RCC 7860 (cell line): Measurements from ENCODE around the gene MRPL27.

Experiments used
- DNase-seq: peaks from one replicate; pipeline ENCODE4 v3.0.0-alpha.2; 2015; ENCODE audit warnings: low spot score
- FAIRE-seq: peaks from 2 replicates; lab custom pipeline; 2012; peaks lifted over from hg19 to GRCh38; lab: Jason Lieb, UNC

The MRPL27 gene

DNA sequence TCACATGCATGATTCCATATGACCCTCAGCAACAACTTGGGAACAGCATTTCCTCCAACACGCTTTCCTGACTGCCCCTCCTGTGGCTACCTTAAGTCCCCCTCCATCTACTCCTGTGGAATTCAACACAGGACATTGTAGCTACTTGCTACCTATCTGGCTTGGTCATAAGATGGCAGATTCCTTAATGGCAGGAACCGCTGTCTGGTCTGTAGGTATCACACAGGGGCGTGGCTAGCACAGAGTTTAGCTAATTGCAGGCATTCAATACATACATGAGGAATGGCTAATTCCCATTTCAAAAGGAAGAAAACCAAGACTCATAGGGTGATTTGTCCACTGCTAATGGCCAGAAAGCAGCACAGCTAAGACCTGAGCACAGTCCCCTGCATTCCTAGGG, 15.7 kb upstream of the MRPL27 start:
- no peak for FAIRE-seq
- no peak for DNase-seq

DNA sequence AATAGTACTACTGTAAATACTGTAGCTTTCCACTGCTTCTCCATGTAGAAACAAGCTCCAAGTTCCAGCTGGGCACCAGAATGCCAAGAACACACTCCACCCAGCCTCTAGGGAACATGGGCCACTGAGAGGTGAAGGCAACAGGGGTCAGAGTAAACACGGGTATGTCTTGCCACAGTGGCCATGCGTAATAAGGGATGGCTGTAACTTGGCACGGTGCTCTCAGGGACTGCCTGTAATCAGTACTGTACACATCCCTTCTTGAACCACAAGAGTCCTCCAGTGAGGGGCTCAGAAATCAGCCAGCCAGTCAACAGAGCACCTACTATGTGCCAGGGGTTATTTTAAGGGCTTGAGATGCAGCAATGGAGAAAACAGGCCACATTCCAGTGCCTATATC, 13.5 kb upstream of the MRPL27 start:
- no peak for DNase-seq
- FAIRE-seq = no peak

DNA sequence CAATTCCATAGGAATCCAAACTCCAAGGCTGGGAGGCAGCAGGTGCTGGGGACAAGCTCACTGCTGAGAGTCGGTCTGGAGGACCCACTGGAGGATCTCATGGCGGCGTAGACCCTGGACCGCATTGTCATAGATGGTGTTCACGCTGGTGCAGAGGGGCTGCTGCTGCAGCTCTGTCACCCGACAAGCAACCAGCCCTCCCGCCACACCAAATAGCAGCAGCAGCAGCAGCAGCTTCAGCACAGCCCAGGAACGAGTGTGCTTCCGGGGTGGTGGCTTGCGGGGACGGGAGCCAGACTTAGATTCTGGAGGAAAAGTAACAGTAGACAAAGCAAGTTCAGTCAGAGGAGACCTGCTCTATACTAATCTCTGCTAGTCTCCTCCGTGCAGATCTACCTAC, 9.9 kb upstream of the MRPL27 start:
- no peak for DNase-seq
- FAIRE-seq = no peak

DNA sequence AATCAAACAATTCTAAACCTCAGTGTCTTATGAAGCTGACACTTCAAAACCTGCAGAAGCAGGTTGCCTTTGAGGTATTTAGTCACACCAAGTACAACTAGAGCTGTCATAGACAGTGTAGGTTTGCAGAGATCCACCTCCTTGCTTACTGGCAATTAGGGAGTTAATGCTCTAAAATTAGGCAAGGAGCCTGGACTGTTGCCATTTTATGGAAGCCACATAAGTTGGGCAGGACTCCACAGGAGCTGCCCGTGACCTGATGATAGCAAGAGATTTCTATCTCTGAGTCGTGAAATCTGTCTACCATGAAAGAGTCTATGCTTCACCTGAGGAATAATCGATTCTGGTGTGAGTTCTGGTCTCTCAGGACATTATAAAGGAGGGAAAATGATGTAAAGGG, 8.9 kb upstream of the MRPL27 start:
- FAIRE-seq (no peak), DNase-seq (no peak)

DNA sequence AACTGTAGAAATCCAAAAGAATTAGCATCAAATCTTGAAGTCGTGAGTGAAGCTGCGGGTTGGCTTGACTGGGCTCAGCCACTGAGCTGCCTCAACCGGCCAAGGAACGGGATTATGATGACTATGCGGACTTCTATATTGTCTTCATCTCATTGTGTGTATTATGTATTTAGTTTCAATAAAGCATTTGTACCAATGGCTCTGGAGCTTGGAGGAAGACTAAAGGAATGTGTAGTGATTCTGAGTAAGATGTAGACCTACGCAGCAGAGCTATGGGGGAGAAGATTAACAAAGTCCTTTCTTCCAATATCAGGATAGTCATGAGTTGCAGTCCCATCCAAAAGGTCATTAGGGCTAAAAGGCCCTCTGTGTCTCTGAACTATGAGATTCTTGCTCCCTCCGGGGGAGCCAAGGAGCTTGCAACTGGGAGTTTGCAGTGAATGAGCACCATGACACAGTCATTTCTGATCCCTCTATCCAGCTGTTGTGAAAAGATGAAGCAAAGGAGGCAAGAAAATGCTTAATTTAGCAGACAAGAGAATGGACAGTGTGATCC, 8.4 kb upstream of the MRPL27 start:
- DNase-seq = no peak
- no peak for FAIRE-seq

DNA sequence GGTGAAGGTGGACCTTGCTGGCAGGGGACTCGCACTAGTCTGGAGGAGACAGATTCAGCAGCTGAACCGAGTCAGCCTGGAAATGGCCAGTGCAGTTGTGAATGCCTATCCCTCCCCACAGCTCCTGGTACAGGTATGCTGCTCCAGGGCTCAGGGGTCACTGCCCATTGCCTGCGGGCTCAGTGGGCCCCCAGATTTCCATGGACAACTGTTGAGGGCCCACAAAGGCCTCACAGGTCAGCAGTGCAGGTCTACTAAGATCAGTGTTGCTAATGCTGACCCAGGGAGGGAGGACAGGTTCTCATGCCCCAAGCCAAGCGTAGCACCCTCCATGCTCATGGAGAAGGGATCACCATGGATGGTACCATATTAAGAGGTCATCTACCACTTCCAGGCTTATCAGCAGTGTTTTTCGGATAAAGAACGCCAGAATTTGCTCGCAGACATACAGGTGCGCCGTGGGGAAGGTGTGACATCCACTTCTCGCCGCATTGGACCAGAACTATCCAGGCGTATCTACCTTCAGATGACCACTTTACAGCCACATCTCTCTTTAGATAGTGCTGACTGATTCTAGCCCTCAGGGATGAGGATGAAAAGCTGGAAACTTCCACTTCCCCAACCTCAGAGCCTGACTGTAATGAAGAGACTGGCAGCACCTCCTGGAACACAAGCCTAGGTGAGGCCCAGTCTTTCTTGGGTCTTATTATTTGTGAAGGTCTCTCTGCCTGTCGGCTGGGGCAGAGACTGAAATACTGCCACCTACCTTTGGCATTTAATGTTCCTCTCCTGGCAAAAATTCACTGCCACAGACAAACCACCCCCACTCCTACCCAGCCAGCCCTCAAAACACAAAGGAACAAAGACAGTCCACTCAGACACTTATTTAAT, 7.6 kb upstream of the MRPL27 start:
- FAIRE-seq (no peak), DNase-seq (no peak)

DNA sequence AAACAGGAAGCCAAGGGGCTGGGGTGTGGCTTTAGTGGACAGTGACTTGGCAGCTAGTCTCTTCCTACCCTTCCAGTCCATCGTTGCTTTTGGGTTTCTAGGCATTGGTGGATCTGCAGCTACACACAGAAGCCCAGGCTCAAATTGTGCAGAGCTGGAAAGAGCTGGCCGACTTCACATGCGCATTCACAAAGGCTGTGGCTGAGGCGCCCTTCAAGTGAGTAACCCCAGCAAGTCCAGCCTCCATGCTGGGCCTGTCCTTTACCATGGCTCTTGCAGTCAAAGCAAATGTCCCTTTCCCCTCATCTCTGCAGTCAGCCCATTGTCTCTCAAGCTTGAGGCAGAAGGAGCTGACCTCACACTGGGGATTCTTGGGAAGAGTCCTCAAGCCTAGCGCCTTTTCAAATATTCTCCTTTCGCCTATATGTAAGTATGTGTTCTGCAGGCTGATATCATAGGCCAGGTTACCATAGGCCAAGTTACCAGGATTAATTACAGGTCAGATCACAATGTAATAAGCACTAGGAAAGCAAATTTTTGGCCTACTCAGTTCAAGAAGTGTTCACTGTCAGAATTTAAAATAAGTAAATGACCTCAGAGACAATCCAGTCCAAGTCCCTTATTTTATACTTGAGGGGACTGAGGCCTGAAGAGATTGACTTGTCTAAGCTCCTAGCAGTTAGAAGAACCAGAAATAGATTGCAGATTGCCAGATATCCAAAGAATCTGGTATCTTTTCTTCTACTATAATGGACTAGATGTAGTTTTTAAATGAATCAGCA, 6.6 kb upstream of the MRPL27 start:
- FAIRE-seq = no peak
- no peak for DNase-seq

DNA sequence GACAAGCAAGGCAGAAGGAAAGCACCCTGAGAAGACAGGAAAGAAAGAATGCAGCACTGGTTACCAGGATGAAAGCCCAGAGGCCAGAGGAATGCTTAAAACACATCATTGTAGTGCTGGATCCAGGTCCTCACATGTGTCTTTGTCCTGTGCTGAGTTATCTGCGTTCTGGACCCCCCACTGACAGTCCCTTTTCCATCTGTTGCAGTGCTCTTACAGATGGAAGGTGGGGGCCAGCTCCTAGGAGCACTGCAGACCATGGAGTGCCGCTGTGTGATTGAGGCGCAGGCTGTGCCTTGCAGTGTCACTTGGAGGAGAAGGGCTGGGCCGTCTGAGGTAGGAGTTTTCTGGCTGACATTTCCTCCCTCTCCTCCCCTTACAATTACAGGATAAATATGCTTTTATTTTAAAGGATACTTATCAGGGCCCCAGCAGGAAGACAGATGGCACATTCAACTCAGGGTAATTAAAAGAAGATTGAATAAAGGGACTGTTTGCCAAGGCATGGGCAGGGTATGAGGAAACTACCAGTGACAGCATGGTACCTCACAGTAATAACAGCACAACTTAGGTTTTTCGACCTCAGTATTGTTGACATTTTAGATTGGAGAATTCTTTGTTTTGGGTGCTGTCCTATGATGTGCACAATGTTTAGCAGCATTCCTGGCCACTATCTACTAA, 3.0 kb upstream of the MRPL27 start:
- DNase-seq (no peak), FAIRE-seq (no peak)

DNA sequence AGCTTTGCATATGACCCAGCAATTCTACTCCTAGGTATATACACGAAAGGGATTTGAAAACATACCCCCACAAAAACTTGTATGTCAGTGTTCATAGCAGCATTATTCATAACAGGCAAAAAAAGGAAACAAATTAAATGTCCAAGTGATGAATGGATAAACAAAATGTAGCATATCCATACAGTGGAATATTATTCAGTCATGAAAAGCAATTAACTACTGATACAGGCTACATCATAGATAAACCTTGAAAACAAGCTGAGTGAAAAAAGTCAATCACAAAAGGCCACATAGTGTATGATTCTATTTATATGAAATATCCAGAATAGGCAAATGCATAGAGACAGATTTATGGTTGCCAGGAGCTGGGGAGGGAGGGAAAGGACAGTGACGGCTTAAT, 721 bp upstream of the MRPL27 start:
- no peak for DNase-seq
- no peak for FAIRE-seq

DNA sequence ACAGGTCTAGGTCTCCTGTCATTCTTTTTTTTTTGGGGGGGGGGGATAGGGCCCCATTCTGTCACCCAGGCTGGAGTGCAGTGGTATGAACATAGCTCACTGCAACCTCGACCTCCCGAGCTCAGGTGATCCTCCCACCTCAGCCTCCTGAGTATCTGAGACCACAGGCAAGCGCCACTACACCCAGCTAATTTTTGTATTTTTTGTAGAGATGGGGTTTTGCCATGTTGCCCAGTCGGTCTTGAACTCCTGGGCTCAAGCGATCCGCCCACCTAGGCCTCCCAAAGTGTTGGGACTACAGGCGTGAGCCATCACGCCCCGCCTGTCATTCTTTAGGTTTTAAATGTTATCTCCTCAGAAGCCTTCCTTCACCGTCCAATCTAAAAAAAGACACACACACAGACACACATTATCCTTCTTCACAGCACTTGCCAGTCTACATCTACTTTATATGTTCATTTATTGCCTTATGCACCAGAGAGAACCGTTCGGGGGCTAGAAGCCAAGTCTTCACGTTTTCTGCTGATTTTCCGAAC, 694 bp downstream of the MRPL27 start:
- DNase-seq (no peak), FAIRE-seq (no peak)

DNA sequence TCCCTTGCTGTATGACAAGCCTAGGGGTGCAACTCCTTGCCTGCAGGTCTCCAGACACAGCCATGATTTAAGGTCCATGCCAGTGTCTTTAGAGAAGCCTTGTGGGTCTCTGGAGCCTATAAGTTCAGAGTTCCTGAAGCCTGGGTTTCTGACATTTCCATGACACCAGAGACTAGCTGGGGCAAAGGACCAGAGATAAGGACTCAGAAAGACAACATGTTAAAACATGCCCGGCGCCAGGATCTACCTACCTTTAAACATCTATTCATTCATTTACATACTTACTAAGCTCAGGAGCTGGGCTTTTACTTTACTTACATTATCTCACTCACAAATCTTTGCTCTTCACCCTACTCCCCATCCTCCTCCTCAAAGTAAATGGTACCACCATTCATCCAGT, 1.5 kb downstream of the MRPL27 start:
- DNase-seq (no peak), FAIRE-seq (no peak)

DNA sequence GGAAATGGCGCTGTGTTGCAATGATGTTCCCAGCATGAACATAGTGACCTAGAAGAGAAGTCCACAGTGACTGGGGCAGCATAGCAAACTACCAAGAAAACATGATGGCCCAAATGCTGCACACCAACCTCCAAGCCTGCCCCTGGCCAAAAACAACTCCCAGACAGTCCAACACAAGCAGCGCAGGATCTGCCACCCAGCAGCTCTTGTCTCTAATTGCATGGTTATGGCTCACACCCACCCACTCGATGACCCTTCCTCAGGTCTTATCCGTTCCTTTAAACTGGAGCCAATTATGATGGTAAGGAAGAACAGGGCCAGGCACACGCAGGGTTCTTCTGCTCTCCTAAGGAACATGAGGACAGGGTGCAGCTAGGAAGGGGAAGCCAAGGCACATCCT, 2.9 kb downstream of the MRPL27 start:
- no peak for FAIRE-seq
- no peak for DNase-seq

DNA sequence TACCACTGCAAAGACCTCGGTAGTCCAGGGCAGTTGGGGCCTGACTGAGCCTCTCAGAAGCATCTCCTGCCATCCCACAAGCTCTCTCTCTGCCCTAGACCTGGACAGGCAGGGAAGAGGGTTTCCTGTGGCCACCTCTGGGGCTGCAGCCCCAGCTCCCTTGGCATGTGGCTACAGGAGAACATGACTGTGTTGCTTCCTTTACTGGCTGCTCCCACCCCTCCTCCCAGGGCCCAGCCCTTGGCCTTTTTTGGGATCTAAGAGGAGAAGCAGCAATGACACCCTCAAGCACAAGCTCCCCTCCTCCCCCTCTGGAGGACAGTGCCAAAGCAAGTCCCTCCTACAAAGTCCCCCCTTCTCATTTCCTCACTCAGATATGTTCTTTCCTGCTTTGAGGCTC, 5.6 kb downstream of the MRPL27 start:
- DNase-seq (no peak), FAIRE-seq (no peak)

DNA sequence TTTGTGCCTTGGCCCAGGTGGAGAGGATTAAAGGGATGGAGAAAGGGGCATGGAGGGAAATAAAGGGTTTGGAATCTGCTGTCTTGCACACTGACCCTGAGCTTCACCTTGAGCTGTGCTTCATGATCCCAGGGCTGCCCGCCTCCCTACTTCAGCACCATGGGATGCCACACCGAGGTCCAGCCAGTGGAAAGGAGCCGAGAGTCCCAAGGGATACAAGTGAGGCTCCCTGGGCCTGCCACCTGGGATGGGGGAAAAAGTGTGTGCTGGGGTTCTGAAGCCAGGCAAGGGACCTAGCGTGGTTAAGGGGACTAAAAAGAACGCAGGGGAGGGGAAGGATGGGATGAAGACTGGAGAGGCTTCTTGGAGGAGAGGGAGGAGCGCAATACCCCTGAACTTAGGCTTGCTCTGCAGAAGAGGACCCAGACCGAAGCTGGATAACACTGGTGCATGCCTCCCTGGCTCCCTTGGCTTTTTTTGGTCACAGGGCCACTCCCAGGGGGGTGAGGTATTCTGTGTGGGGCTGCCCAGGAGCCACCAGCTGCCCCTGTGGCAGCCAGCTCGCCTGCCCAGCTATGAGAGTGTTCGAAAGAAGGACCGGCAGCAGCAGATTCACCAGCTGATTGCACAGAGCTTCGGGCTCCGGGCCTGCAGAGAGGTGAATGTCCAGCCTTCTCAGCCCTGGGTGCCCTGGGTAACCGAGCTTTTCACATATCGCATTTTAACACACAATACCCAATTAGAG, 7.2 kb downstream of the MRPL27 start:
- FAIRE-seq = no peak
- DNase-seq = no peak

DNA sequence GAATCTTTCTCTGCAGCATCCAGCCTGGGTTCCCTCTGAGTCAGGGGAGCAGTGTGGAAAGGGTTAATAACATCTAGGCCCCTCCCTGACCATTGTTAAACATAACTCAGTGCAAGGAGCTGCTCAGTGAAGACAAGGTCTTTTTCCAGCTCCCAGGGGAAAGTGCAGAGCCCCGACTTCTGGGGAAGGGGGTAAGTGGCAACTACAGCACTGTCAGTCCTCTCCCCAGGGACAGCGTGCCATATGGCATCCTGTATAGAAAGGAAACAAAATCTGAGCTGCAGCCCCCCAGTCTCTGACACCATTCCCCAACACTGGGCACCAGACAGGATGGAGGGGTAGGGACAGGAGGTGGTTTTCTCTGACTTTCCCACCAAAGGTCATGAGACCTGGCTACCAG, 7.8 kb downstream of the MRPL27 start:
- no peak for FAIRE-seq
- DNase-seq = no peak

DNA sequence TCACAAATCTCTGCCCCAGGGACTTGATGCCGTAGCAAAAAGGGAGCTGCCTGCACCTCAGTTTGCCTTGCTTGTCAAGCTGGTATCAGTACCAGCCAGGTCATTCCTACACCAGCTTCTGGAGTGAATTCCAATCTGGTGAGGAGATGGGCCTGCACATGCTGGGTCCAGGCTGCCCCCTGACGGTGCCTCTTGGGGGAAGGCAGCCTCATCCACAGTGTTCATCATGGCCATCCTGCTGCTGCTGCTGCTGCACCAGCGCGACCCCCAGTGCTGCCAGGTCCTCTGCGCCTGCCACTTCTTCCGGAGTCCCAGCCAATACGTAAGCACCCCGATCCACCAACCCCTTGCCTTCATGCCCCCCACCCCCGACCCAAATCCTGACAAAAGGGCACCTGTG, 8.3 kb downstream of the MRPL27 start:
- FAIRE-seq = no peak
- DNase-seq = no peak

DNA sequence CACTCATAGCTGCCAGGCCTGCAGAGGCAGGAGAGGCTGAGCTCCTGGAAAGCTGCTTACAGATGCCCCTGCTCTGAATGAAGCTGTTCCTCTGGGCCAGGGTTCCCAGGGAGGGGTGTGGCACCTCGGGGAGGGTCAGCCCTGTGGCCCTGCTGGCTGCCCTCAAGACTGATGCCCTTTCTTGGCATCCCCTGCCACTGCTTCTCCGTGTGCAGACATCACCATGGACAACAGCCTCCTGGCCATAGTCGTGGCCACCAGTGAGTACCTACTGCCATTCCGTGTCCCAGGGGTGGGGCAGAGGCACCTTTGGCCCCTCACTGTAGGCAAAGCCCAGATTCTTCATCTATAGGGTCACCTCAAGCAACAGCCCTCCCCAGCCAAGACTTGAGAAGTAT, 8.9 kb downstream of the MRPL27 start:
- DNase-seq (no peak), FAIRE-seq (no peak)

DNA sequence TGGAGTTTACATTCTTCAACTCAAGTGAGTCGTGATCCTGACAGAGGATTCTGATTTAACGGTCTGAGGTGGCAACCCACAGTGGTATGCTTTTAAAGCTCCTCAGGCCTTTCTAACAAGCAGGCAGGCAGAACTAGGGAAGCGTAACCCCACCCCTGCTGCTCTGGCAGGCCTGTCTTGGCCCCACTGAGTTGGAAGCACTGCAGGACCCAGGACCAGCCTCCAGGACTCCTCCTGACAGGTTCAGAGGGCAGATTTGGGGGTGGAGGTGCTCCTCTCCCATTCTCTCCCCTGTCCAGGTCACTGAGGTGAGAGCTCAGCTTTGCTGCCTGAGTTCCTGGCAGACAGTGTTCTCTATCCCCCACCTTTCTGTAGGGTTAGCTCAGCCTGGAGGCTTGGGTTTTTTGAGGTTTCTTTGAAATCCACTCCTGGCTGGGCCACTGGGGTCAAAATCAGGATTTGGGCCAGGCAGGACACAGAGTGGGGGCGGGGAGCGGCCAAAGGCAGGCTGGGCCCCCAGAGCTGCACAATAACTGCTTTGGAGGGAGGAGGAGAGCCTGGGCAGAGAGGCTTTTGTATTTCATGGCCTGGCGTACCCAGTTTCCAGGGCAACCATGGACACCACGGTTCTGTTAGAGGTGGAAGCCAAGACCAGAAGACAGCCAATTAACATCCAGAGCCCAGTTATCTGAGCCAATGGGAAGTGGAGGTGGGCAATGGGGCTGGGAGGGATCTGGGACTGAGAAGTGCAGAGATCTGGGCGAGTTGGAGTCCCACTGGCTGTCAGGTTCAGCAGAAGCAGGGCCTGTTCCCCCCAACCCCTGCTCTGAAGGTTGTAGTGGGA, 9.5 kb downstream of the MRPL27 start:
- DNase-seq (no peak), FAIRE-seq (no peak)

DNA sequence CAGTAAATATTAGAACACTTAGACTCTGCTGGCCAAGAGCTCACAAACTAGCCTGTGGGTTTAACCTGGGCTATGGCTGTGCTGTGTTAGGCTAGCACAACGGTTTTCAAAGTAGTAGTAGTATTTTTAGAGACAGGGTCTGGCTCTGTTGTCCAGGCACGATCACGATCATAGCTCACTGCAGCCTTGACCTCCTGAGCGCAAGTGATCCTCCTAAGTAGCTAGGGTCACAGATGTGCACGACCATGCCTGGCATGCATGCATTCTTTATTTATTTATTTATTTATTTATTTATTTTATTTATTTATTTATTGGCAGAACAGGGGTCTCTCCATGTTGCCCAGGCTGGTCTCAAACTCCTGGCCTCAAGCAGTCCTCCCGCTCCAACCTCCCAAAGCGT, 10.3 kb downstream of the MRPL27 start:
- DNase-seq (no peak), FAIRE-seq (no peak)
